HG02763 (cell line): ENCODE data around the gene MYO18A.

Experiments used
- ATAC-seq: cut with Tn5 transposase; IDR thresholded peaks from one replicate; pipeline ENCODE4 v1.9.1; 2021; ENCODE audit warnings: mild to moderate bottlenecking, moderate library complexity; ENCODE audit not compliant: unreplicated experiment

MYO18A gene

GRCh38 chr17:29127840-29128239 lies 52.4 kb downstream of the MYO18A start:
- ATAC-seq = no peak

GRCh38 chr17:29126268-29126930 lies 53.8 kb downstream of the MYO18A start:
- ATAC-seq = no peak

GRCh38 chr17:29125651-29126050 lies 54.5 kb downstream of the MYO18A start:
- no peak for ATAC-seq

GRCh38 chr17:29124925-29125273 lies 55.3 kb downstream of the MYO18A start:
- ATAC-seq = no peak

- ATAC-seq = no peak
These were observed 55.9 kb downstream of the MYO18A start for GRCh38 chr17:29124135-29124924.

- ATAC-seq = no peak
These were observed 57.1 kb downstream of the MYO18A start for GRCh38 chr17:29123111-29123510.

- no peak for ATAC-seq
These were observed 58.8 kb downstream of the MYO18A start for GRCh38 chr17:29121442-29121841.

- no peak for ATAC-seq
These were observed 59.8 kb downstream of the MYO18A start for GRCh38 chr17:29120433-29120832.

- no peak for ATAC-seq
These were observed 60.9 kb downstream of the MYO18A start for GRCh38 chr17:29119265-29119664.

- ATAC-seq = no peak
These were observed 63.1 kb downstream of the MYO18A start for GRCh38 chr17:29116804-29117753.

GRCh38 chr17:29115961-29116803 lies 64.0 kb downstream of the MYO18A start:
- no peak for ATAC-seq

GRCh38 chr17:29115435-29115834 lies 64.8 kb downstream of the MYO18A start:
- no peak for ATAC-seq

GRCh38 chr17:29114141-29114540 lies 66.1 kb downstream of the MYO18A start:
- no peak for ATAC-seq

GRCh38 chr17:29113334-29113733 lies 66.9 kb downstream of the MYO18A start:
- ATAC-seq = no peak

GRCh38 chr17:29112771-29113295 lies 67.4 kb downstream of the MYO18A start:
- ATAC-seq = no peak

GRCh38 chr17:29111816-29112499 lies 68.2 kb downstream of the MYO18A start:
- no peak for ATAC-seq

GRCh38 chr17:29110372-29110757 lies 69.8 kb downstream of the MYO18A start:
- ATAC-seq = no peak

- no peak for ATAC-seq
These were observed 70.5 kb downstream of the MYO18A start for GRCh38 chr17:29109477-29110371.
